ENCODE measurements around the gene PLP1. TPM values are rescaled to one million over a fixed set of nuclear protein-coding genes. Genes with fewer than 3 reads are reported as not detected.

PLP1 gene
- total RNA-seq, 1 experiment from 2014 or later = 3.4 TPM

DNA sequence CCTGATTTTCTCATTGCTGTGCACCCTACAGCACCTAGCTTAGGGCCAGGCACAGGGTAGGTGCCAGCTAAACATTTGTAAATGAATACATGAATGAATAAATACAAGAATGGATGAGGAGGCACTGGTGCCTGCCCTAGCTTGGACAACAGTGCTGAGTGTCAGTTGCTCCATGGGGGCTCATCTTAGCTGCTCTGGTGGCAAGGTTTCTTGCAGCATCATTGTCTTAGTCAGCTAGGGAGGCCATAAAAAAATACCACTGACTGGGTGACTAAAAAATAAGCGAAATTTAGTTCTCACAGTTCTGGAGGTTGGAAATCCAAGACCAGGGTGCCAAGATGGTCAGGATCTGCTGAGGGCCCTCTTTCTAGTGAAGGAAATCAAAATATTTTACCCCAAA lies 34.8 kb upstream of the PLP1 start:
- Histone ChIP-seq H3K4me3 (ENCODE audit: low read depth, low read length) (no peak overlapping the region), H3K36me3 (ENCODE audit: control insufficient read depth, insufficient read depth, low read length) (no peaks in the 10 kb centered on the region), H3K4me1 (no peaks in the 10 kb centered on the region), H3K9me3 (no peaks in the 10 kb centered on the region), H3K27me3 (replicated peaks; ENCODE audit: control insufficient read depth, insufficient read depth, low read length) (no peaks in the 10 kb centered on the region)
- TF ChIP-seq, protein P1, sequence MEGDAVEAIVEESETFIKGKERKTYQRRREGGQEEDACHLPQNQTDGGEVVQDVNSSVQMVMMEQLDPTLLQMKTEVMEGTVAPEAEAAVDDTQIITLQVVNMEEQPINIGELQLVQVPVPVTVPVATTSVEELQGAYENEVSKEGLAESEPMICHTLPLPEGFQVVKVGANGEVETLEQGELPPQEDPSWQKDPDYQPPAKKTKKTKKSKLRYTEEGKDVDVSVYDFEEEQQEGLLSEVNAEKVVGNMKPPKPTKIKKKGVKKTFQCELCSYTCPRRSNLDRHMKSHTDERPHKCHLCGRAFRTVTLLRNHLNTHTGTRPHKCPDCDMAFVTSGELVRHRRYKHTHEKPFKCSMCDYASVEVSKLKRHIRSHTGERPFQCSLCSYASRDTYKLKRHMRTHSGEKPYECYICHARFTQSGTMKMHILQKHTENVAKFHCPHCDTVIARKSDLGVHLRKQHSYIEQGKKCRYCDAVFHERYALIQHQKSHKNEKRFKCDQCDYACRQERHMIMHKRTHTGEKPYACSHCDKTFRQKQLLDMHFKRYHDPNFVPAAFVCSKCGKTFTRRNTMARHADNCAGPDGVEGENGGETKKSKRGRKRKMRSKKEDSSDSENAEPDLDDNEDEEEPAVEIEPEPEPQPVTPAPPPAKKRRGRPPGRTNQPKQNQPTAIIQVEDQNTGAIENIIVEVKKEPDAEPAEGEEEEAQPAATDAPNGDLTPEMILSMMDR (IDR thresholded peaks at IDR 0.05; ENCODE audit: insufficient read depth in 1 of 2, low read depth in 1 of 2, low read length in 1 of 2, severe bottlenecking in 1 of 2, unreplicated experiment in 1 of 2) = no peak
- no peak for DNase-seq
- no peak overlapping the region for H3K27ac Mint-ChIP-seq (ENCODE audit: unreplicated experiment)
- POLR2A ChIA-PET = no interaction called here
- intact Hi-C loops (cut with micrococcal nuclease; ENCODE audit: unreplicated experiment) = no loop called here
- no peaks in the 10 kb centered on the region for H3K27me3 Mint-ChIP-seq (ENCODE audit: insufficient read depth, unreplicated experiment)
- no peaks in the 10 kb centered on the region for H3K4me1 Mint-ChIP-seq (ENCODE audit: low read depth, unreplicated experiment)
- BruUV-seq (replicated peaks) = no TSS peak
- no peaks in the 10 kb centered on the region for H3K36me3 Mint-ChIP-seq (ENCODE audit: insufficient read depth, unreplicated experiment)
- no peak overlapping the region for H3K4me3 Mint-ChIP-seq (ENCODE audit: unreplicated experiment)
- H3K9me3 Mint-ChIP-seq (ENCODE audit: unreplicated experiment) = no peaks in the 10 kb centered on the region
- CTCF ChIA-PET = no interaction called here

DNA sequence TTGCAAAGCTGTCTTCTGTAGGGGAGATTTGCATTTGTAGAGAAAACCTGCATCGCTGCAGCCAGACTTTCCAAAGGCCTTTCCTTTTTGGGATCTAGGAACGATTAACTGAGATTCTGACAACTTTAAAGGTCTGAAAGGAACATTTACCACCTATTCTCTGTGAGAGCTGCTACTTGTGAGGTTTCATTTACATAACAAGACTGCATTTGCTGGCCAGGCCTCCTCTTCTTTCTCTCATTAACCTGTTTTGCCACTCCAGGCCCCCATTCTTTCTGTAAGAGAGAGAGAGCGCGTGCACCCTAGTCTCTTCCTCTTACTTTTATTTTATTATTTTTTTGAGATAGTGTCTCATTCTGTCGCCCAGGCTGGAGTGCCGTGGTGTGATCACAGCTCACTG lies 34.3 kb upstream of the PLP1 start:
- no peak overlapping the region for H3K4me3 ChIP-seq (ENCODE audit: low read depth, low read length)
- no peak overlapping the region for H3K4me3 Mint-ChIP-seq (ENCODE audit: unreplicated experiment)
- H3K36me3 ChIP-seq (ENCODE audit: control insufficient read depth, insufficient read depth, low read length) = no peaks in the 10 kb centered on the region
- TF ChIP-seq, protein P1 (IDR thresholded peaks at IDR 0.05; ENCODE audit: insufficient read depth in 1 of 2, low read depth in 1 of 2, low read length in 1 of 2, severe bottlenecking in 1 of 2, unreplicated experiment in 1 of 2) = no peak
- DNase-seq = no peak
- no peaks in the 10 kb centered on the region for H3K9me3 Mint-ChIP-seq (ENCODE audit: unreplicated experiment)
- no peaks in the 10 kb centered on the region for H3K27me3 ChIP-seq (replicated peaks; ENCODE audit: control insufficient read depth, insufficient read depth, low read length)
- intact Hi-C loops (cut with micrococcal nuclease; ENCODE audit: unreplicated experiment) = no loop called here
- no peaks in the 10 kb centered on the region for H3K4me1 ChIP-seq
- H3K27ac Mint-ChIP-seq (ENCODE audit: unreplicated experiment) = no peak overlapping the region
- no peaks in the 10 kb centered on the region for H3K4me1 Mint-ChIP-seq (ENCODE audit: low read depth, unreplicated experiment)
- no TSS peak for BruUV-seq (replicated peaks)
- no peaks in the 10 kb centered on the region for H3K27me3 Mint-ChIP-seq (ENCODE audit: insufficient read depth, unreplicated experiment)
- CTCF ChIA-PET = no interaction called here
- POLR2A ChIA-PET = no interaction called here
- H3K9me3 ChIP-seq = no peaks in the 10 kb centered on the region
- no peaks in the 10 kb centered on the region for H3K36me3 Mint-ChIP-seq (ENCODE audit: insufficient read depth, unreplicated experiment)

DNA sequence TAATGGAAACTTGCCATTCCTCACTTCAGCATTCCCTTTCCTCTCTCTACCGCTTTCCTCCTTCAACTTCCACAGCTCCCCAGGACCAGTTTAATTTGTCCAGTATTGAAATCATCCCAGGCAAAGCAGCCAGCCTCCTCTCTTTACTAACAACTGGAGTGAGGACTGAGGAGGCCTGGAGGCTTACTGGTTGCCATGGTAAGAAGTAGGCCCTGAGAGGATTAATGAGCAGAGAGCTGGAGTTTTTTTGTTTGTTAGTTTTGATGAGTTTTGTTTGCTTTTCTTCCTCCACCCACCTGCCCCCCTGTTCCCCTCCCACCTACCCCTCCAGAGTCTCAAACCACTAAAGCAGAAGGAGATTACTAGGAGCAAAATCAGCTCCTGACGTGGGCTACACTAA lies 29.5 kb upstream of the PLP1 start:
- CTCF ChIA-PET = no interaction called here
- no peak for DNase-seq
- H3K4me3 ChIP-seq (ENCODE audit: low read depth, low read length) = no peak overlapping the region
- Mint-ChIP-seq H3K36me3 (ENCODE audit: insufficient read depth, unreplicated experiment) (no peaks in the 10 kb centered on the region), H3K4me1 (ENCODE audit: low read depth, unreplicated experiment) (no peaks in the 10 kb centered on the region), H3K27me3 (ENCODE audit: insufficient read depth, unreplicated experiment) (no peaks in the 10 kb centered on the region), H3K4me3 (ENCODE audit: unreplicated experiment) (no peak overlapping the region), H3K9me3 (ENCODE audit: unreplicated experiment) (no peaks in the 10 kb centered on the region), H3K27ac (ENCODE audit: unreplicated experiment) (no peak overlapping the region)
- BruUV-seq (replicated peaks) = no TSS peak
- POLR2A ChIA-PET = no interaction called here
- intact Hi-C loops (cut with micrococcal nuclease; ENCODE audit: unreplicated experiment) = no loop called here
- H3K9me3 ChIP-seq = no peaks in the 10 kb centered on the region
- no peaks in the 10 kb centered on the region for H3K27me3 ChIP-seq (replicated peaks; ENCODE audit: control insufficient read depth, insufficient read depth, low read length)
- H3K36me3 ChIP-seq (ENCODE audit: control insufficient read depth, insufficient read depth, low read length) = no peaks in the 10 kb centered on the region
- no peaks in the 10 kb centered on the region for H3K4me1 ChIP-seq
- TF ChIP-seq, protein P1 (IDR thresholded peaks at IDR 0.05; ENCODE audit: insufficient read depth in 1 of 2, low read depth in 1 of 2, low read length in 1 of 2, severe bottlenecking in 1 of 2, unreplicated experiment in 1 of 2) = no peak

Data from Caco-2 (cell line).